DOHH2 (cell line): Measurements from ENCODE around the gene LRRC52.
A peak's percentile ranks its signal among the peaks of the same experiment; 100 is the strongest.

Experiments used
- H3F3A ChIP-seq: fragments of 200-600 bp; sonication (generic), shearing (Covaris generic); 2 replicates; pipeline ENCODE4 v1.6.0; 2016; ENCODE audit warnings: antibody characterized with exemption, mild to moderate bottlenecking; ENCODE audit not compliant: control insufficient read depth, insufficient read depth
- H3K27ac ChIP-seq: fragments of 200-600 bp; sonication (generic); 2 replicates; pipeline ENCODE4 v1.5.1; 2014; ENCODE audit warnings: low read depth, mild to moderate bottlenecking, low read length, moderate library complexity
- H3K27me3 ChIP-seq: fragments of 200-600 bp; sonication (generic); 2 replicates; pipeline ENCODE4 v1.6.1; 2014; ENCODE audit warnings: mild to moderate bottlenecking, low read length, mixed read lengths; ENCODE audit not compliant: control insufficient read depth
- H3K36me3 ChIP-seq: fragments of 200-600 bp; sonication (generic); 2 replicates; pipeline ENCODE4 v1.6.1; 2014; ENCODE audit warnings: mild to moderate bottlenecking, low read length, moderate library complexity, mixed read lengths; ENCODE audit not compliant: control insufficient read depth
- H3K4me1 ChIP-seq: fragments of 200-600 bp; sonication (generic); 2 replicates; pipeline ENCODE4 v1.6.1; 2014; ENCODE audit warnings: mild to moderate bottlenecking, low read length, mixed read lengths; ENCODE audit not compliant: control insufficient read depth
- H3K4me2 ChIP-seq: fragments of 200-600 bp; sonication (generic); 2 replicates; pipeline ENCODE4 v1.6.0; 2014; ENCODE audit warnings: mild to moderate bottlenecking, low read length, moderate library complexity
- H3K4me3 ChIP-seq: fragments of 200-600 bp; sonication (generic); 2 replicates; pipeline ENCODE4 v1.5.1; 2014; ENCODE audit warnings: mild to moderate bottlenecking, low read length, mixed read lengths
- H3K79me2 ChIP-seq: fragments of 200-600 bp; sonication (generic); 2 replicates; pipeline ENCODE4 v1.6.1; 2014; ENCODE audit warnings: mild to moderate bottlenecking, low read length, mixed read lengths; ENCODE audit not compliant: control insufficient read depth
- H3K9me2 ChIP-seq: fragments of 200-600 bp; sonication (generic); replicated peaks from 2 replicates; pipeline ENCODE4 v1.6.1; 2014; ENCODE audit warnings: mild to moderate bottlenecking, low read length, mixed read lengths; ENCODE audit not compliant: control insufficient read depth
- H3K9me3 ChIP-seq: fragments of 200-600 bp; sonication (generic); 2 replicates; pipeline ENCODE4 v1.6.1; 2014; ENCODE audit warnings: antibody characterized with exemption, low read length, mixed read lengths; ENCODE audit not compliant: control insufficient read depth, insufficient read depth
- H4K20me1 ChIP-seq: fragments of 200-600 bp; sonication (generic); 2 replicates; pipeline ENCODE4 v1.6.0; 2014; ENCODE audit warnings: low read depth, mild to moderate bottlenecking, antibody characterized with exemption, low read length, moderate library complexity; ENCODE audit not compliant: control insufficient read depth, insufficient read depth
- EZH2phosphoT487 ChIP-seq: fragments of 200-600 bp; sonication (generic); IDR thresholded peaks from 2 replicates; pipeline ENCODE4 v1.6.1; 2017; ENCODE audit warnings: borderline replicate concordance, mild to moderate bottlenecking, antibody characterized with exemption, low read length, moderate library complexity, mixed read lengths
- TF ChIP-seq, protein P1 (sequence below): fragments of 200-600 bp; sonication (generic); IDR thresholded peaks from one replicate; pipeline ENCODE4 v1.5.1; 2014; ENCODE audit warnings: antibody characterized with exemption, mild to moderate bottlenecking, low read depth, low read length; ENCODE audit not compliant: poor library complexity, severe bottlenecking

LRRC52 gene

DNA sequence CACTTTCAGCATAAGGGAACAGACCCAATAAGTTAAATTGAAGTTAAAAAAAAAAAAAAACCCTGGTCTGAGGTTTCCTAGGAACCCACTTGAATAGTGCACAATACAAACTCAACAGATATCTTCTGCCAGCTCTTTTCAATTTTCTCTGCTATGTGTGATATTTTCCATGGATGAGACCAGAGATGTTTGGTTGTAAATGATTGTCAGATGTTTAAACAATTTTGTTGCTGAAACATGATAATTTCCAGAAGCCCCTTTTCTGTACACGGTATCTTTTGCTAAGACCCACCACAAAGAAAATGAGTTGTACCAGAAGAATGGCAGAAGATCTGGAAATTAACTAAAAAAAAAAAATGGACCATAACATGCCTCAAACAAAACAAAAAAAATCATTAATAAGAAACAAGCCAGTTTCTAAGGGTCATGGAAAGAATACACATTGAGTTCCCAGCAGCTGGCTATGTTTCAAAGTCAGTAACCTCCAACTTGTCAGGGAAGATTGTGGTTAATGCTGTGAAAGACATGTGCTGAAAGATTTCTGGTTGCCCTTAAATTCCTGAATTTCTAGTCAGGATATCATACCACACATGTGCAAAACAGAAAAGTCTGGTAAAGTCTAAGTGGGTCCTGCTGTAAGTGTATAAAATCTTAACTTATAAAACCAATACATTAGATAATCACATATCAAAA, 51.6 kb downstream of the LRRC52 start:
- no peak overlapping the region for H3K4me2 ChIP-seq
- H3K36me3 ChIP-seq: no peaks in the 10 kb centered on the region
- no peaks in the 10 kb centered on the region for H3K9me3 ChIP-seq
- no peak overlapping the region for H3K27ac ChIP-seq
- peaks cover 60% of the 10 kb centered on the region for H3K27me3 ChIP-seq
- H3F3A ChIP-seq: no peaks in the 10 kb centered on the region
- H3K4me3 ChIP-seq: no peak overlapping the region
- H3K4me1 ChIP-seq: peaks cover 25% of the 10 kb centered on the region
- H3K79me2 ChIP-seq: no peaks in the 10 kb centered on the region
- no peaks in the 10 kb centered on the region for H3K9me2 ChIP-seq
- no peak for TF ChIP-seq EZH2phosphoT487
- TF ChIP-seq, protein P1, sequence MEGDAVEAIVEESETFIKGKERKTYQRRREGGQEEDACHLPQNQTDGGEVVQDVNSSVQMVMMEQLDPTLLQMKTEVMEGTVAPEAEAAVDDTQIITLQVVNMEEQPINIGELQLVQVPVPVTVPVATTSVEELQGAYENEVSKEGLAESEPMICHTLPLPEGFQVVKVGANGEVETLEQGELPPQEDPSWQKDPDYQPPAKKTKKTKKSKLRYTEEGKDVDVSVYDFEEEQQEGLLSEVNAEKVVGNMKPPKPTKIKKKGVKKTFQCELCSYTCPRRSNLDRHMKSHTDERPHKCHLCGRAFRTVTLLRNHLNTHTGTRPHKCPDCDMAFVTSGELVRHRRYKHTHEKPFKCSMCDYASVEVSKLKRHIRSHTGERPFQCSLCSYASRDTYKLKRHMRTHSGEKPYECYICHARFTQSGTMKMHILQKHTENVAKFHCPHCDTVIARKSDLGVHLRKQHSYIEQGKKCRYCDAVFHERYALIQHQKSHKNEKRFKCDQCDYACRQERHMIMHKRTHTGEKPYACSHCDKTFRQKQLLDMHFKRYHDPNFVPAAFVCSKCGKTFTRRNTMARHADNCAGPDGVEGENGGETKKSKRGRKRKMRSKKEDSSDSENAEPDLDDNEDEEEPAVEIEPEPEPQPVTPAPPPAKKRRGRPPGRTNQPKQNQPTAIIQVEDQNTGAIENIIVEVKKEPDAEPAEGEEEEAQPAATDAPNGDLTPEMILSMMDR: no peak
- peaks cover 6% of the 10 kb centered on the region; the same call in 1 of the 2 replicates for H4K20me1 ChIP-seq

- peaks cover 55% of the 10 kb centered on the region for H3K27me3 ChIP-seq
- H3K4me1 ChIP-seq: peaks cover 31% of the 10 kb centered on the region
- no peaks in the 10 kb centered on the region for H3K9me2 ChIP-seq
- no peaks in the 10 kb centered on the region for H3K79me2 ChIP-seq
- no peaks in the 10 kb centered on the region for H3K9me3 ChIP-seq
- no peak for TF ChIP-seq EZH2phosphoT487
- TF ChIP-seq, protein P1: no peak
- H3F3A ChIP-seq: no peaks in the 10 kb centered on the region
- 0 out of 2 replicates have a peak, but pooled peaks cover 3% of the 10 kb centered on the region for H4K20me1 ChIP-seq
- H3K27ac ChIP-seq: no peak overlapping the region
- H3K36me3 ChIP-seq: no peaks in the 10 kb centered on the region
- H3K4me3 ChIP-seq: peak overlapping the region; percentile 76
- H3K4me2 ChIP-seq: peak overlapping the region; percentile 94
These were observed 54.3 kb downstream of the LRRC52 start for GRCh38 chr1:165597883-165598675.

DNA sequence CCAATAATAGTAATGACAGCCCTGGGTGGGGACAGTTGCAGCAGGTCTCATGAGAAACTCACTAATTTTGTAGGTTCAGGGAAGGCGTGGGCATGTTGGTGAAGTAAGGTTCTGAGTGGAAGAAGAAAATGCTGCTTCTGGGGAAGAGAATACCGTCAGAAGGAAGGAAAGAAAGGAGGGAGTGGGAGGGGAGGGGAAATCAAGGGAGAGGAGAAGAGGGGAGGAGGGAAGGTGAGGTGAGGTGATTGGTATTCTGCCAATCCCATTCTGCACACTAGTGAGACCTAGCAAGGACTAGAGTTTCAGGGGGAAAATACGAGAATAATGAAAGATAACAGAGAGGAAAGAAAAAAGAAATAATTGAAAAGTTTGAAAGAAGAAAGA, 54.9 kb downstream of the LRRC52 start:
- Histone ChIP-seq H3K36me3 (no peaks in the 10 kb centered on the region), H4K20me1 (0 out of 2 replicates have a peak, but pooled peaks cover 3% of the 10 kb centered on the region), H3K27me3 (peaks cover 50% of the 10 kb centered on the region), H3K79me2 (no peaks in the 10 kb centered on the region), H3K9me3 (no peaks in the 10 kb centered on the region), H3F3A (no peaks in the 10 kb centered on the region), H3K9me2 (no peaks in the 10 kb centered on the region), H3K4me1 (peaks cover 25% of the 10 kb centered on the region), H3K4me2 (peak overlapping the region; percentile 94), H3K4me3 (peak overlapping the region; percentile 76), H3K27ac (no peak overlapping the region)
- TF ChIP-seq, protein P1: no peak
- TF ChIP-seq EZH2phosphoT487: no peak
